Measurements from ENCODE around the gene MPP4. TPM values are rescaled to one million over a fixed set of nuclear protein-coding genes. Genes with fewer than 3 reads are reported as not detected.
"Not testable (repeated sequence)": the region's sequence is repeated elsewhere in the genome, so short reads cannot be mapped to it uniquely, and the experiment has no call there.

Gene MPP4
- total RNA-seq, 1 experiment from 2014 or later = not detected

DNA sequence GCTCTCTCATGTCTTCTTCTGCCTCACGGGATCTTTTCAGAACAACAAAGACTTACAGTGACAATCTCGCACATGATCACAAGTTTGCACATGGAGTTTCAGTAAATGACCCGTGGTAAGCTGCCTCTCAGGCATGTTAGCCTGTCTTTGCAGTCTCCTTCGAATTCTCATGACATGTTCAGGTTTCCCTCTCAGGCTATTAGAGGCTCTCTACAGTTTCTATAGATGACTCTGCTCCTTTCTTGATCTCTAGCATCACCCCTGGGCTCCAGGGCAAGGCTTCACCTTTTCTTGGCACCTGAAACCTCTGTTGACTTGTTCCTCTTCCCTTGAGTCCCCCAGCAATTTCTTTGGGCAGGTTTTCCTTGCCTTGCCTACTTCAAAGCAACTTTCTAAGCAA, 23.0 kb downstream of the MPP4 start:
- intact Hi-C loops (cut with micrococcal nuclease) = no loop called here
- ChIA-PET CTCF (no interaction called here), POLR2A (interaction anchor here (0.6 kb wide), 1 partner anchor 96 kb away, joined by 4 read pairs; no protein-coding TSS in a partner anchor)
- no peak for DNase-seq (ENCODE audit: unreplicated experiment)
- no peak overlapping the region for H3K4me3 Mint-ChIP-seq (ENCODE audit: unreplicated experiment)
- H3K36me3 Mint-ChIP-seq (ENCODE audit: insufficient read depth, unreplicated experiment) = no peaks in the 10 kb centered on the region
- H3K9me3 Mint-ChIP-seq (ENCODE audit: unreplicated experiment) = no peaks in the 10 kb centered on the region
- no peaks in the 10 kb centered on the region for H3K27me3 Mint-ChIP-seq (ENCODE audit: insufficient read depth, unreplicated experiment)
- no TSS peak for BruUV-seq (replicated peaks)
- no peaks in the 10 kb centered on the region for H3K4me1 Mint-ChIP-seq (ENCODE audit: insufficient read depth, unreplicated experiment)
- H3K27ac Mint-ChIP-seq (ENCODE audit: low read depth, unreplicated experiment) = no peak overlapping the region
- TF ChIP-seq, protein P1, sequence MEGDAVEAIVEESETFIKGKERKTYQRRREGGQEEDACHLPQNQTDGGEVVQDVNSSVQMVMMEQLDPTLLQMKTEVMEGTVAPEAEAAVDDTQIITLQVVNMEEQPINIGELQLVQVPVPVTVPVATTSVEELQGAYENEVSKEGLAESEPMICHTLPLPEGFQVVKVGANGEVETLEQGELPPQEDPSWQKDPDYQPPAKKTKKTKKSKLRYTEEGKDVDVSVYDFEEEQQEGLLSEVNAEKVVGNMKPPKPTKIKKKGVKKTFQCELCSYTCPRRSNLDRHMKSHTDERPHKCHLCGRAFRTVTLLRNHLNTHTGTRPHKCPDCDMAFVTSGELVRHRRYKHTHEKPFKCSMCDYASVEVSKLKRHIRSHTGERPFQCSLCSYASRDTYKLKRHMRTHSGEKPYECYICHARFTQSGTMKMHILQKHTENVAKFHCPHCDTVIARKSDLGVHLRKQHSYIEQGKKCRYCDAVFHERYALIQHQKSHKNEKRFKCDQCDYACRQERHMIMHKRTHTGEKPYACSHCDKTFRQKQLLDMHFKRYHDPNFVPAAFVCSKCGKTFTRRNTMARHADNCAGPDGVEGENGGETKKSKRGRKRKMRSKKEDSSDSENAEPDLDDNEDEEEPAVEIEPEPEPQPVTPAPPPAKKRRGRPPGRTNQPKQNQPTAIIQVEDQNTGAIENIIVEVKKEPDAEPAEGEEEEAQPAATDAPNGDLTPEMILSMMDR (IDR thresholded peaks at IDR 0.05; ENCODE audit: unreplicated experiment) = no peak

GRCh38 chr2:201674794-201675193, 23.6 kb downstream of the MPP4 start:
- Mint-ChIP-seq H3K4me3 (ENCODE audit: unreplicated experiment) (no peak overlapping the region), H3K4me1 (ENCODE audit: insufficient read depth, unreplicated experiment) (no peaks in the 10 kb centered on the region), H3K36me3 (ENCODE audit: insufficient read depth, unreplicated experiment) (no peaks in the 10 kb centered on the region), H3K27ac (ENCODE audit: low read depth, unreplicated experiment) (no peak overlapping the region), H3K27me3 (ENCODE audit: insufficient read depth, unreplicated experiment) (no peaks in the 10 kb centered on the region), H3K9me3 (ENCODE audit: unreplicated experiment) (no peaks in the 10 kb centered on the region)
- ChIA-PET CTCF (no interaction called here), POLR2A (no interaction called here)
- no TSS peak for BruUV-seq (replicated peaks)
- TF ChIP-seq, protein P1 (IDR thresholded peaks at IDR 0.05; ENCODE audit: unreplicated experiment) = no peak
- DNase-seq (ENCODE audit: unreplicated experiment) = no peak
- intact Hi-C loops (cut with micrococcal nuclease) = no loop called here

DNA sequence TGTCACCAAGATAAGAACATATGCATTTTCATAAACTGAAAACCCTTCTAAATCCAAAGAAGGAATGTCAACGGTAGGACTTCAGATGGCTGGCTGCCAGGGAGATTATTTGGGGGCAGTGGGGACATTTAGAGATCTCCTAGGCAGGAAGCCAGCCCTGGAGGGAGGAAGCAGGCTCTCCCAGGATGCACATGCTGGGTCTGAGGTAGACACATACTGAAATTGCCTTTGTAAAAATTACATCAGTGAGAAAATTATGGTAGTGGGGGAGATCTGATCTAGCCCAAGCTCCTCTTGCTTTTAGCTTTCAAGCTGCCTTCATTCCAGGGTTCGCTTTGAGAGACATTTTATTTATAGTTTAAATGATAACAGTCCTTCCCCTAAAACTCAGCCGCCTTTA, 24.1 kb downstream of the MPP4 start:
- H3K27me3 Mint-ChIP-seq (ENCODE audit: insufficient read depth, unreplicated experiment) = no peaks in the 10 kb centered on the region
- no peak for DNase-seq (ENCODE audit: unreplicated experiment)
- POLR2A ChIA-PET = no interaction called here
- TF ChIP-seq, protein P1 (IDR thresholded peaks at IDR 0.05; ENCODE audit: unreplicated experiment) = no peak
- no peak overlapping the region for H3K27ac Mint-ChIP-seq (ENCODE audit: low read depth, unreplicated experiment)
- no peaks in the 10 kb centered on the region for H3K9me3 Mint-ChIP-seq (ENCODE audit: unreplicated experiment)
- no peak overlapping the region for H3K4me3 Mint-ChIP-seq (ENCODE audit: unreplicated experiment)
- no peaks in the 10 kb centered on the region for H3K4me1 Mint-ChIP-seq (ENCODE audit: insufficient read depth, unreplicated experiment)
- CTCF ChIA-PET = interaction anchor here (1.6 kb wide), 1 partner anchor 10 kb away, joined by 6 read pairs; no protein-coding TSS in a partner anchor
- H3K36me3 Mint-ChIP-seq (ENCODE audit: insufficient read depth, unreplicated experiment) = no peaks in the 10 kb centered on the region
- intact Hi-C loops (cut with micrococcal nuclease) = no loop called here
- BruUV-seq (replicated peaks) = no TSS peak

GRCh38 chr2:201673546-201673945, 24.9 kb downstream of the MPP4 start:
- CTCF ChIA-PET = interaction anchor here (1.6 kb wide), 1 partner anchor 9 kb away, joined by 6 read pairs; no protein-coding TSS in a partner anchor
- Mint-ChIP-seq H3K27me3 (ENCODE audit: insufficient read depth, unreplicated experiment) (no peaks in the 10 kb centered on the region), H3K9me3 (ENCODE audit: unreplicated experiment) (no peaks in the 10 kb centered on the region), H3K36me3 (ENCODE audit: insufficient read depth, unreplicated experiment) (no peaks in the 10 kb centered on the region), H3K27ac (ENCODE audit: low read depth, unreplicated experiment) (no peak overlapping the region), H3K4me3 (ENCODE audit: unreplicated experiment) (no peak overlapping the region), H3K4me1 (ENCODE audit: insufficient read depth, unreplicated experiment) (no peaks in the 10 kb centered on the region)
- BruUV-seq (replicated peaks) = no TSS peak
- intact Hi-C loops (cut with micrococcal nuclease) = no loop called here
- DNase-seq (ENCODE audit: unreplicated experiment) = no peak
- TF ChIP-seq, protein P1 (IDR thresholded peaks at IDR 0.05; ENCODE audit: unreplicated experiment) = no peak
- POLR2A ChIA-PET = no interaction called here

- intact Hi-C loops (cut with micrococcal nuclease); H3K4me1 Mint-ChIP-seq (ENCODE audit: insufficient read depth, unreplicated experiment); H3K36me3 Mint-ChIP-seq (ENCODE audit: insufficient read depth, unreplicated experiment); BruUV-seq (replicated peaks); H3K4me3 Mint-ChIP-seq (ENCODE audit: unreplicated experiment); DNase-seq (ENCODE audit: unreplicated experiment); H3K9me3 Mint-ChIP-seq (ENCODE audit: unreplicated experiment); H3K27me3 Mint-ChIP-seq (ENCODE audit: insufficient read depth, unreplicated experiment); H3K27ac Mint-ChIP-seq (ENCODE audit: low read depth, unreplicated experiment): not testable (repeated sequence)
- POLR2A ChIA-PET = interaction anchor here (1.2 kb wide), 1 partner anchor 63 kb away, joined by 3 read pairs; no protein-coding TSS in a partner anchor
- CTCF ChIA-PET = interaction anchor here (0.6 kb wide), 1 partner anchor 17 kb away, joined by 3 read pairs; no protein-coding TSS in a partner anchor
Observed at GRCh38 chr2:201671205-201671604, 27.2 kb downstream of the MPP4 start.
